ENCODE results near the gene SBNO1. TPM values are rescaled to one million over a fixed set of nuclear protein-coding genes. Genes with fewer than 3 reads are reported as not detected.

The SBNO1 gene
- total RNA-seq, 1 donor from 2014 or later, result 26.1 TPM

DNA sequence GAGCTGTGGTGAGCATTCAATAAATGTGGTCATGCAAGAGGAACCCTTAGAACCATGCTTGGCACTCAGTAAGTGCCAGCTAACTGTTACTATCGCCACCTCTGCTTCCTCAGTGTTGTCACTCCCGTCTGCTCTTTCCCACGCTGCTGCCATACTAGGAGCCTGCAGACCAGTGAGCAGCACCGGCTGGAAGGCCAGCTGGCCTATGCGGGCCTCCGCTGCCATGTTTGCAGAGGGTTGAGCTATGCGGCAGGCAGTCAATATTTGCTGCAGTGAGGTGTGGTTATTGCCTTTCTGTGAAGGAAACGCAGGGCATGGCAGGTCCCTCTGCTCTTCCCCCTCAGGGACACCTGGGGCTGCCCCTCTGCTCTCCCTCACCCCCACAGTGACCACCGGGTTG, 32.3 kb upstream of the SBNO1 start:
- TF ChIP-seq, protein P1, sequence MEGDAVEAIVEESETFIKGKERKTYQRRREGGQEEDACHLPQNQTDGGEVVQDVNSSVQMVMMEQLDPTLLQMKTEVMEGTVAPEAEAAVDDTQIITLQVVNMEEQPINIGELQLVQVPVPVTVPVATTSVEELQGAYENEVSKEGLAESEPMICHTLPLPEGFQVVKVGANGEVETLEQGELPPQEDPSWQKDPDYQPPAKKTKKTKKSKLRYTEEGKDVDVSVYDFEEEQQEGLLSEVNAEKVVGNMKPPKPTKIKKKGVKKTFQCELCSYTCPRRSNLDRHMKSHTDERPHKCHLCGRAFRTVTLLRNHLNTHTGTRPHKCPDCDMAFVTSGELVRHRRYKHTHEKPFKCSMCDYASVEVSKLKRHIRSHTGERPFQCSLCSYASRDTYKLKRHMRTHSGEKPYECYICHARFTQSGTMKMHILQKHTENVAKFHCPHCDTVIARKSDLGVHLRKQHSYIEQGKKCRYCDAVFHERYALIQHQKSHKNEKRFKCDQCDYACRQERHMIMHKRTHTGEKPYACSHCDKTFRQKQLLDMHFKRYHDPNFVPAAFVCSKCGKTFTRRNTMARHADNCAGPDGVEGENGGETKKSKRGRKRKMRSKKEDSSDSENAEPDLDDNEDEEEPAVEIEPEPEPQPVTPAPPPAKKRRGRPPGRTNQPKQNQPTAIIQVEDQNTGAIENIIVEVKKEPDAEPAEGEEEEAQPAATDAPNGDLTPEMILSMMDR (IDR thresholded peaks at IDR 0.05; ENCODE audit: insufficient read depth, low read length, severe bottlenecking), result no peak
- H3K27me3 ChIP-seq (ENCODE audit: control insufficient read depth, insufficient read depth, low read length), result no peaks in the 10 kb centered on the region
- H3K4me3 ChIP-seq (ENCODE audit: low read depth, low read length), result no peak overlapping the region
- FAIRE-seq (no peak), DNase-seq (ENCODE audit: low read depth) (no peak)
- peaks cover 31% of the 10 kb centered on the region for H3K36me3 ChIP-seq (ENCODE audit: control insufficient read depth, insufficient read depth, low read length)

DNA sequence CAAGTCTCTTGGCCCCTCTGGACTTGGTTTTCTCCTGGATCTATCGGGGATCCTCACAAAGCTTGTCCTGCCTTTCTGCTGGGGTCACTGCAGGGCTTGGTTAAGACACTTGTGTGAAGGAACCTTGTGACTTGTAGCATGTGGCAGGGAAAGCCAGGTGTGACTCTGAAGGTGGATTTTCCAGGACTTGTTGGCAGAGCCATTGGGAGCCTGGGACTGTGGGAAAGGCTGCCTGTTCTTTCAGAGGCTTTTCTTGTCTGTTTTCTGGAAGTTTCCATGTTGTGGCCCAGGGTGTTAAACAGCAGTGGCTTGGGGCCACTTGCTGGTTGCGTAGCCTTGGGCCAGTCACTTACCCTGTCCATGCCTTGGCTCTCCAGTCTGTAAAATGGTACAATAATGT, 31.9 kb upstream of the SBNO1 start:
- Histone ChIP-seq H3K36me3 (ENCODE audit: control insufficient read depth, insufficient read depth, low read length) (peaks cover 34% of the 10 kb centered on the region), H3K4me3 (ENCODE audit: low read depth, low read length) (no peak overlapping the region), H3K27me3 (ENCODE audit: control insufficient read depth, insufficient read depth, low read length) (no peaks in the 10 kb centered on the region)
- TF ChIP-seq, protein P1 (IDR thresholded peaks at IDR 0.05; ENCODE audit: insufficient read depth, low read length, severe bottlenecking), result no peak
- DNase-seq (ENCODE audit: low read depth), result no peak
- FAIRE-seq, result no peak

GRCh38 chr12:123395236-123395635, 30.6 kb upstream of the SBNO1 start:
- no peak for DNase-seq (ENCODE audit: low read depth)
- H3K4me3 ChIP-seq (ENCODE audit: low read depth, low read length), result no peak overlapping the region
- TF ChIP-seq, protein P1 (IDR thresholded peaks at IDR 0.05; ENCODE audit: insufficient read depth, low read length, severe bottlenecking), result no peak
- FAIRE-seq, result no peak
- peaks cover 37% of the 10 kb centered on the region for H3K36me3 ChIP-seq (ENCODE audit: control insufficient read depth, insufficient read depth, low read length)
- H3K27me3 ChIP-seq (ENCODE audit: control insufficient read depth, insufficient read depth, low read length), result no peaks in the 10 kb centered on the region

DNA sequence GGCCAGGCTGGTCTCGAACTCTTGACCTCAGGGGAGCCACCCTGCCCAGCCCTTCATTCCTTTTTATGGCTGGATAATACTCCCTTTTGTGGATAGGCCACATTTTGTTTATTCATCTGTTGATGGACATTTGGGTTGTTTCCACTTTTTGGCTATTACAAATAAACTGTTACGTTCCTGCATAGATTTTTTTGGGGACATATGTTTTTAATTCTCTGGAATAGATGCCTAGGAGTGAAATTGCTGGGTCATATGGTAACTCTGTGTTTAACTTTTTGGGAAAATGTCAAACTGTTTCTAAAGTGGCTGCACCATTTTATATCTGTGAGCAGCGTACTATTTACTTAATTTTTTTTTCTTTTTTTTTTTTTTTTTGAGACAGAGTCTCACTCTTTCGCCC, 29.1 kb upstream of the SBNO1 start:
- Histone ChIP-seq H3K36me3 (ENCODE audit: control insufficient read depth, insufficient read depth, low read length) (peaks cover 36% of the 10 kb centered on the region), H3K27me3 (ENCODE audit: control insufficient read depth, insufficient read depth, low read length) (no peaks in the 10 kb centered on the region), H3K4me3 (ENCODE audit: low read depth, low read length) (no peak overlapping the region)
- TF ChIP-seq, protein P1 (IDR thresholded peaks at IDR 0.05; ENCODE audit: insufficient read depth, low read length, severe bottlenecking), result no peak
- DNase-seq (ENCODE audit: low read depth) (no peak), FAIRE-seq (no peak)

- H3K27me3 ChIP-seq (ENCODE audit: control insufficient read depth, insufficient read depth, low read length), result no peaks in the 10 kb centered on the region
- TF ChIP-seq, protein P1 (IDR thresholded peaks at IDR 0.05; ENCODE audit: insufficient read depth, low read length, severe bottlenecking), result no peak
- no peak for DNase-seq (ENCODE audit: low read depth)
- H3K36me3 ChIP-seq (ENCODE audit: control insufficient read depth, insufficient read depth, low read length), result peaks cover 26% of the 10 kb centered on the region
- FAIRE-seq, result no peak
- no peak overlapping the region for H3K4me3 ChIP-seq (ENCODE audit: low read depth, low read length)
Measured at GRCh38 chr12:123391546-123392343, 27.1 kb upstream of the SBNO1 start.
